ENCODE results near the gene RNF149. TPM values are rescaled to one million over a fixed set of nuclear protein-coding genes. Genes with fewer than 3 reads are reported as not detected.
"Not testable (repeated sequence)": the region's sequence is repeated elsewhere in the genome, so short reads cannot be mapped to it uniquely, and the experiment has no call there.

Gene RNF149
- polyA plus RNA-seq, 1 experiment: 20.8 TPM

GRCh38 chr2:101325425-101325824 is 16.9 kb upstream of the RNF149 start:
- H3K27me3 ChIP-seq (ENCODE audit: control insufficient read depth, insufficient read depth, low read length): peaks cover 1% of the 10 kb centered on the region; the same call in 1 of the 2 replicates
- DNase-seq (ENCODE audit: low read depth): no peak
- TF ChIP-seq CTCF (IDR thresholded peaks at IDR 0.05; ENCODE audit: insufficient read depth, low read depth, low read length): no peak
- no peak overlapping the region for H3K4me3 ChIP-seq (ENCODE audit: low read depth, low read length)
- ChIA-PET CTCF (no interaction called here), POLR2A (no interaction called here)
- no peaks in the 10 kb centered on the region for H3K36me3 ChIP-seq (ENCODE audit: control insufficient read depth, insufficient read depth, low read length)

- H3K27me3 ChIP-seq (ENCODE audit: control insufficient read depth, insufficient read depth, low read length); DNase-seq (ENCODE audit: low read depth); H3K36me3 ChIP-seq (ENCODE audit: control insufficient read depth, insufficient read depth, low read length); POLR2A ChIA-PET; H3K4me3 ChIP-seq (ENCODE audit: low read depth, low read length): not testable (repeated sequence)
- CTCF ChIA-PET: interaction anchor here (1.3 kb wide), 1 partner anchor 10 kb away, joined by 3 read pairs; no protein-coding TSS in a partner anchor
These were observed 8.1 kb upstream of the RNF149 start for GRCh38 chr2:101316568-101316967.

GRCh38 chr2:101311696-101312017 is 3.2 kb upstream of the RNF149 start:
- CTCF ChIA-PET: no interaction called here
- Histone ChIP-seq H3K27me3 (ENCODE audit: control insufficient read depth, insufficient read depth, low read length) (no peaks in the 10 kb centered on the region), H3K36me3 (ENCODE audit: control insufficient read depth, insufficient read depth, low read length) (no peaks in the 10 kb centered on the region), H3K4me3 (ENCODE audit: low read depth, low read length) (no peak overlapping the region)
- DNase-seq (ENCODE audit: low read depth): no peak
- POLR2A ChIA-PET: interaction anchor here (0.5 kb wide), 1 partner anchor 10 kb away, joined by 5 read pairs; no protein-coding TSS in a partner anchor
- TF ChIP-seq CTCF (IDR thresholded peaks at IDR 0.05; ENCODE audit: insufficient read depth, low read depth, low read length): no peak

- POLR2A ChIA-PET: no interaction called here
- CTCF ChIA-PET: no interaction called here
- H3K36me3 ChIP-seq (ENCODE audit: control insufficient read depth, insufficient read depth, low read length): no peaks in the 10 kb centered on the region
- no peak overlapping the region for H3K4me3 ChIP-seq (ENCODE audit: low read depth, low read length)
- no peak for TF ChIP-seq CTCF (IDR thresholded peaks at IDR 0.05; ENCODE audit: insufficient read depth, low read depth, low read length)
- no peak for DNase-seq (ENCODE audit: low read depth)
- H3K27me3 ChIP-seq (ENCODE audit: control insufficient read depth, insufficient read depth, low read length): no peaks in the 10 kb centered on the region
These were observed 2.6 kb upstream of the RNF149 start for GRCh38 chr2:101310834-101311695.

GRCh38 chr2:101310090-101310833 is 1.8 kb upstream of the RNF149 start:
- no peak for TF ChIP-seq CTCF (IDR thresholded peaks at IDR 0.05; ENCODE audit: insufficient read depth, low read depth, low read length)

More at GRCh38 chr2:101310090-101310833, 1.8 kb upstream of the RNF149 start:
- no peaks in the 10 kb centered on the region for H3K36me3 ChIP-seq (ENCODE audit: control insufficient read depth, insufficient read depth, low read length)
- ChIA-PET CTCF (interaction anchor here (1.2 kb wide), 1 partner anchor 11 kb away, joined by 3 read pairs; no protein-coding TSS in a partner anchor), POLR2A (no interaction called here)
- no peak overlapping the region for H3K4me3 ChIP-seq (ENCODE audit: low read depth, low read length)
- no peaks in the 10 kb centered on the region for H3K27me3 ChIP-seq (ENCODE audit: control insufficient read depth, insufficient read depth, low read length)
- no peak for DNase-seq (ENCODE audit: low read depth)

All from BJ (cell line).